Left forelimb (tissue), 1 donor: ENCODE results near the gene ZBTB38.

ENCODE experiments used
- DNase-seq: peaks from one replicate; pipeline ENCODE4 v3.0.0-alpha.2; 2018; ENCODE audit warnings: low spot score

The ZBTB38 gene

GRCh38 chr3:141405591-141405990 lies 37.3 kb downstream of the ZBTB38 start:
- DNase-seq, result no peak

DNA sequence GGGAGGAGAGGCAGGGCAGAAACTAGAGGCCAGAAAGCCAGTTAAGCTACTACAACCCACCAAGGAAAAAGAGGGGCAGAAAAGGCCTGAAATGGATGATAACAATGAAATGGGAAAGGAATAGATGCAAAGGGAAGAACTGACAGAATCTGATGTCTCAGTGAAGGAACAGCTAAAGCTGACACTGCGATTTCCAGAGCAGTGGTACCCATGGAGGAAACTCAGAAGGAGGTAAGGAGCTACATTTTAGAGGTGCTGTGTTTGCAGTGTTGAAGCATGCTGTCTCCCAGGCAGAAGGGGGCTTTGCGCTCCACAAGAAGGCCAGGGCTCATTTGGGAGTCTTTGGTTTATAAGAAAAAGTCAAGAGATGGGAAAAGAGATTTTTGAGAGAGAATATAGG lies 38.0 kb downstream of the ZBTB38 start:
- DNase-seq, result no peak

GRCh38 chr3:141407047-141407446 lies 38.7 kb downstream of the ZBTB38 start:
- no peak for DNase-seq

GRCh38 chr3:141407825-141408224 lies 39.5 kb downstream of the ZBTB38 start:
- no peak for DNase-seq

GRCh38 chr3:141408596-141408995 lies 40.3 kb downstream of the ZBTB38 start:
- no peak for DNase-seq

DNA sequence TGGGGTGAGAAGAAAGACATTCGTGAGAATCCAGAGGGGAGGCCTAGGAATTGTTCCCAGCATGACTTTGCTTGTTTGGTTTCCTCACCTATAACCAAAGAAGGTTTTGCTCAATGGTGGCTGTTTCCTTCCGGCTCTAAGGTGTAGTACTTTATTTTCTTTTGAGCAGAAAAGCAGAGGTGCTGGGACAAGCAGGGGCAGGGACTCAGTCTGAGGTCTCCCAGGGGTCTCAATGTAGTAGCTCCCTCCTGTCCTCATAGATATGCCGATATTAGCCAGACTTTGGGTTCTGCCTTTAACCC lies 41.6 kb downstream of the ZBTB38 start:
- DNase-seq, result no peak

DNA sequence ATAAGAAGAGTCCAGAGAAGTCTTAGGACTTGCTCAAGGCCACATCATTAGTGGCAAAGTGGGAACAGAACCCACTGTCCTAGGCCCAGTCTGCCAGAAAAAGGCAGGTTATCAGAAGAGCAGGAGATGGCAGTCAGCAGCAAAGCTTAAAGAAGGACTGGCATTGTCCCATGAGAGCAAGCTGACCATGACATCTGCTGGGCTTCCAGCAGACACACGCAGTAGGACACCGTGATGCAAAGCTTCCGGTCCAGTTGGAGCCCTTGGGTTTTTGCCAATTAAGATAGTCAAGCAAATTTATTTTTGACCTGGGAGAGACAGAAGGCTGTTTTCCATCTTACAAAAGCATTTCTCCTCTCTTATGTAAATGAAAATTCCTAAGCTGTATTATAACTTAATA lies 42.1 kb downstream of the ZBTB38 start:
- no peak for DNase-seq

GRCh38 chr3:141410846-141411245 lies 42.5 kb downstream of the ZBTB38 start:
- no peak for DNase-seq

- no peak for DNase-seq
These were observed 43.0 kb downstream of the ZBTB38 start for GRCh38 chr3:141411251-141411771.

- DNase-seq, result no peak
These were observed 44.0 kb downstream of the ZBTB38 start for GRCh38 chr3:141412087-141412935.

DNA sequence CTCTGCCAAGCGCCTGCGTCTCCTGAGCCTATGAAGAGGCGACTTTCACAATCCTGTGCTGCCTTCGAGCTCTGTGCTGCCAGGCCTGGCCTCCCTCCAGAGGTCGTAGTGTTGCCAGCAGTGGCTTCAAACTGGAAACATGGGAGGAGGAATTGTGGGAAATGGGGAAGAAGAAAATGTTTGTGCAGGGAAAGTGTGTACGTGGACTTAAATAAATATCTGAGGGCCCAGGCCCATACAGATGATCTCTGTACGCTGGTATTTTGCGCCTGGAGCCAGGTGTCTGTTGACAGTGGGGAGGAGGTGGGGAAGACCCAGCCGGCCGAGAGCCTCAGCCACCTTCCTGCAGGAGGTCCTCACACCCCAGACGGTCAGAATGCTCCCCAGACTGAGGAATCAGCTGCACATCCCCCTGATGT lies 44.6 kb downstream of the ZBTB38 start:
- peak; percentile 73 for DNase-seq

DNA sequence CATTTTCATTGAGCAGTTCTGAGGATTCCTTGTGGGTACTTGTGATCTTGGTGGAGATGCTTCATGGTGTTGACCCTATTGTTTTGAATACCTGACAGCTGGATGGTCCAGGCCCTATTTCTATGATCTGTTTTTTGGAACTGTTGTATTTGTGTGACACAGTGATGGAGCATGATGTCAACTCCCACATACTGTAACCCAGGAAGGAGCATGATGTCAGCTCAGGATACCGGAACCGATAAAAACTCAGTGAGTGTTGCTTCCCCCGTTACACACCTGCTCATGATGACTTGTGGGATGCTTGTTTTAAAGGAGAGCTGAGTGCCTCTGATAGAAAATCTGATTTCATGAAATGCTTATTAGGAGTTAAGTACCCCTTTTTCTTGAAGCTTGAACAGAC lies 45.1 kb downstream of the ZBTB38 start:
- no peak for DNase-seq

GRCh38 chr3:141413801-141414689 lies 45.7 kb downstream of the ZBTB38 start:
- no peak for DNase-seq

- no peak for DNase-seq
These were observed 46.6 kb downstream of the ZBTB38 start for GRCh38 chr3:141414800-141415462.

DNA sequence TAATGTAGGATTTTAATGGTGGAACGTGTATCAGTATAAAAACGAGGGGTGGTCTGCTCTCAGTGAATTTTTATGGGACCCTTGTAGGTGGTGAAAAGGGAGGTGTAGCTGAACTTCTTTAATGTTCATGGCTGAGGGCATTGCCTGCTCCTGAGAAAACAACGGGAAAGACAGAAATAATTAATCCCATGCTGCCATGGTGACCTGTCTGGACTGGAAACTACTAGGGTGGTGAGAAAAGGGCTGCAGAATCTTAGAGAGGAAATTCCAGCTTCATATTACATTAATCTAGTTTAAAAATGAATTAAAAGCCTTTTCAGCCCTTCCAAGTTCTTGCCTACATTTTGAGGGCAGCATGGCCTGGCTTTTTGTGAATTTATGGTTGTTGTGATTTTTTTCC lies 47.6 kb downstream of the ZBTB38 start:
- DNase-seq, result no peak
